T-cell (primary cell): ENCODE data around the gene MS4A4A. TPM values are rescaled to one million over a fixed set of nuclear protein-coding genes. Genes with fewer than 3 reads are reported as not detected.
A peak's percentile ranks its signal among the peaks of the same experiment; 100 is the strongest.
"Not testable (repeated sequence)": the region's sequence is repeated elsewhere in the genome, so short reads cannot be mapped to it uniquely, and the experiment has no call there.

Experiments used
- ATAC-seq, 4 experiments: fragments of 200-7000 bp in 3 of 4; fragments of 150-1000 bp in 1 of 4; cut with Tn5 transposase; replicated peaks in 1 of 4; 1 replicate in 3 of 4; 2 replicates in 1 of 4; pipeline ENCODE4 v1.10.0; 2021; ENCODE audit warnings: moderate library complexity in 3 of 4, mild to moderate bottlenecking in 2 of 4, moderate number of reproducible peaks in 1 of 4
- CTCF ChIA-PET, 2 donors: fragments of 300-600 bp; sonication (Branson Sonifier 250); formaldehyde crosslinking; loops; one replicate each; lab custom pipeline; 2022; ENCODE audit warnings: antibody characterized with exemption in 2 of 2; lab: Charles Lee
- POLR2A ChIA-PET, 2 donors: fragments of 300-600 bp; sonication (Branson Sonifier 250); formaldehyde crosslinking; loops; one replicate each; lab custom pipeline; 2022; ENCODE audit warnings: antibody characterized with exemption in 2 of 2; lab: Charles Lee
- DNase-seq, 35 experiments: peaks; one replicate each; pipeline versions ENCODE4 v3.0.0 to v3.0.0-alpha.2; 2013 to 2023
- H3K27ac ChIP-seq: one replicate; pipeline ENCODE4 v1.5.1; 2013; ENCODE audit warnings: low read length
- H3K27me3 ChIP-seq, 2 experiments: replicated peaks in 1 of 2; 1 replicate in 1 of 2; 2 replicates in 1 of 2; pipeline versions ENCODE4 v1.6.1 to v1.7.0; 2013; ENCODE audit warnings: low read length in 1 of 2, mixed read lengths in 1 of 2; ENCODE audit not compliant: control insufficient read depth in 2 of 2, insufficient read depth in 2 of 2; ENCODE audit errors: extremely low read depth in 1 of 2
- H3K36me3 ChIP-seq, 2 donors: 1 replicate in 1 of 2; 2 replicates in 1 of 2; pipeline versions ENCODE4 v1.6.1 to v1.7.0; 2013; ENCODE audit warnings: low read length in 1 of 2; ENCODE audit not compliant: control insufficient read depth in 2 of 2, insufficient read depth in 1 of 2; ENCODE audit errors: extremely low read depth in 1 of 2
- H3K4me1 ChIP-seq, 2 experiments: 1 replicate in 1 of 2; 2 replicates in 1 of 2; pipeline versions ENCODE4 v1.6.1 to v1.7.0; 2013; ENCODE audit warnings: low read length in 2 of 2, mixed read lengths in 1 of 2; ENCODE audit not compliant: insufficient read depth in 2 of 2, control insufficient read depth in 1 of 2; ENCODE audit errors: extremely low read depth in 1 of 2
- H3K4me3 ChIP-seq, 2 donors: 1 replicate in 1 of 2; 2 replicates in 1 of 2; pipeline versions ENCODE4 v1.5.1 to v1.7.0; 2013; ENCODE audit warnings: mild to moderate bottlenecking in 2 of 2, low read length in 1 of 2, moderate library complexity in 1 of 2; ENCODE audit not compliant: control insufficient read depth in 1 of 2; ENCODE audit errors: extremely low read depth in 1 of 2
- H3K9me3 ChIP-seq: 2 replicates; pipeline ENCODE4 v1.7.0; 2013
- H3K27ac Mint-ChIP-seq, 2 donors: one replicate each; pipeline ENCODE4 v1.8.0; 2020 to 2021; ENCODE audit warnings: mild to moderate bottlenecking in 2 of 2, mixed read lengths in 2 of 2
- H3K27me3 Mint-ChIP-seq, 2 donors: one replicate each; pipeline ENCODE4 v1.8.0; 2021 to 2022; ENCODE audit warnings: mixed read lengths in 2 of 2
- H3K36me3 Mint-ChIP-seq: one replicate; pipeline ENCODE4 v1.8.0; 2021; ENCODE audit warnings: mixed read lengths
- H3K4me1 Mint-ChIP-seq, 3 donors: one replicate each; pipeline ENCODE4 v1.8.0; 2020 to 2022; ENCODE audit warnings: mixed read lengths in 3 of 3, mild to moderate bottlenecking in 1 of 3
- H3K4me3 Mint-ChIP-seq, 3 donors: one replicate each; pipeline ENCODE4 v1.8.0; 2020 to 2022; ENCODE audit warnings: mild to moderate bottlenecking in 3 of 3, mixed read lengths in 3 of 3, moderate library complexity in 3 of 3
- H3K9me3 Mint-ChIP-seq, 3 donors: one replicate each; pipeline ENCODE4 v1.8.0; 2020 to 2022; ENCODE audit warnings: mixed read lengths in 3 of 3
- WGBS: methylation state at CpG from one replicate; pipeline ENCODE4 v1.1.5; 2013; ENCODE audit warnings: missing lambda C conversion rate; ENCODE audit not compliant: insufficient coverage; 5-methylcytosine and 5-hydroxymethylcytosine counted together
- total RNA-seq, 35 experiments: library from RNA in 6 of 35; stranded (reverse) in 6 of 35; fragments of 120-200 nt in 1 of 35; gene quantifications; one replicate each; pipeline versions ENCODE4 v1.2.1 to v1.2.4 and lab custom pipeline; 2013 to 2026

Gene MS4A4A
- total RNA-seq, 5 donors from 2014 or later (not counting 1 experiment from before 2014, with no cell fraction given) = 0.26 TPM; not detected in 4

GRCh38 chr11:60264644-60265043 lies 15.8 kb upstream of the MS4A4A start:
- H3K36me3 ChIP-seq = no peaks in the 10 kb centered on the region
- WGBS = 100% methylated on average over 1 of the region's 5 CpGs

DNA sequence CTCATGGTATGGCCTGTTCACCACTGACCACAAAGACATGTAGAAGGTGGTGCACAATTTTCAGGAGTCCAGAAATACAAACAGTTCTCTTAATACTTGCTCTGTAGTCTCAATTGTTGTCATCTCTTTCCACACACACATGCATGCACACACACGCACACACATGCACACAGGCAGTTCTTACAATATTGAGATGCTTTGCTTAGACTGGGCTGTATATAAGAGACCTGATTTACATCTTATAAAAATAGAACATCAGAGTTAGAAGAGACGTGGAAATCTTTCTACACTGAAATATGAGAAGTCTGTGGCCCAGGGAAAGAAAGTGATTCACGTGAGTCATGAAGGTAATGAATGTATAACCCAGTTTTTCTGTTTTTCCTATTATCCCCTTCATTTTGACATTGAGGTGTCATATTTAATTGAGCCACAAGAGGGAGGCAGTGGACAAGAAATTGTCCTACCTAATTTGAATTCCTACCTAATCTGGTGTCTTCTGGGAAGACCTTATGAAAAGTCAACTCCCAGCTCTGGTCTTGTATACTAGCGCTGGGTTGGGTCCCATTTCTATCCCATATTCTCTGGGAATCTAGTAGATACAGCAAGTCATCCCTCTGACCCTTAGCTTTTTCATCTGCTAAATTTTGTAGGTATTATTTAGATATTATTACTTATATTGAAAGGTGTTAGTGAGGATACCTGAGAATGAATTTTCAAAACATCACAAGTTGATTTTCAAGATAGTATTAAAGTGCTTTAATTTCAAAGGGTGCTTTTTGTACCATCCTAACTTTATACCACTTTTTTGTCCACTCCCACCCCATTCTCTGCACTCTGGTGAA lies 14.9 kb upstream of the MS4A4A start:
- Histone ChIP-seq H3K9me3 (no peaks in the 10 kb centered on the region), H3K4me1 (no peaks in the 10 kb centered on the region), H3K36me3 (no peaks in the 10 kb centered on the region), H3K27ac (no peak overlapping the region), H3K4me3 (no peak overlapping the region), H3K27me3 (no peaks in the 10 kb centered on the region)
- no CpG with 5 or more reads among the region's 4 CpGs for WGBS
- Mint-ChIP-seq H3K36me3 (no peaks in the 10 kb centered on the region), H3K9me3 (peaks cover 0 to 11% (median 0%) of the 10 kb centered on the region in 3 donors), H3K4me3 (no peak overlapping the region), H3K27ac (no peak overlapping the region), H3K4me1 (no peaks in the 10 kb centered on the region), H3K27me3 (peaks cover 0 to 16% of the 10 kb centered on the region in 2 donors)
- POLR2A ChIA-PET = no interaction called here
- CTCF ChIA-PET = interaction anchor here in 1 of 2 donors (1.4 kb wide), 1 partner anchor 14 kb away, joined by 3 read pairs; no protein-coding TSS in a partner anchor
- DNase-seq (peak in 2 of 35 experiments; percentile 2 to 38), ATAC-seq (no peak)

More at GRCh38 chr11:60264644-60265043, 15.8 kb upstream of the MS4A4A start:
- no peaks in the 10 kb centered on the region for H3K4me1 ChIP-seq
- H3K27ac ChIP-seq = no peak overlapping the region
- DNase-seq = no peak
- ChIA-PET POLR2A (no interaction called here), CTCF (interaction anchor here (0.8 to 1.4 kb wide), 2 partner anchors 13 to 14 kb away, joined by 3 read pairs; no protein-coding TSS in a partner anchor)
- H3K4me3 ChIP-seq = no peak overlapping the region
- no peak for ATAC-seq
- no peaks in the 10 kb centered on the region for H3K9me3 ChIP-seq
- H3K27me3 ChIP-seq = no peaks in the 10 kb centered on the region
- H3K4me1 Mint-ChIP-seq = no peaks in the 10 kb centered on the region
- no peaks in the 10 kb centered on the region for H3K36me3 Mint-ChIP-seq
- H3K27me3 Mint-ChIP-seq = peaks cover 0 to 16% of the 10 kb centered on the region in 2 donors
- H3K4me3 Mint-ChIP-seq = no peak overlapping the region
- no peak overlapping the region for H3K27ac Mint-ChIP-seq
- peaks cover 0 to 11% (median 0%) of the 10 kb centered on the region in 3 donors for H3K9me3 Mint-ChIP-seq

DNA sequence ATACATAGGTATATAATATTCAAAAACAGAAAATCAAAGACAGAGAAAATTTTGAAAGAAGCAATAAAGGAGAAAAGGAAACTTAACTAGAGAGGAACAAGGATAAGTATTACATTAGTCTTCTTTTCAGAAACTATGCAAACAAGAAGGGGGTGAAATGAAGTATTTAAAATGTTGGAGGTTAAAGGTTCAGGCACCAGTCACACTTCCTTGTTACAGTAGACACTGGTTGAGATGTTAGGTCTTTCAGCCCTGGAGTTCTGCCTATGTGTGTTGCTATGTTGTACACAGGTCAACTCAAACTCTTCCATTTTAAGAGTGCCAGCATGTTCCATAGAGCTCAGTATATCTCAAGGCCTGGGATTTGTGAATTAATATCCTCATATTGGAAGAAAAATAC lies 6.0 kb upstream of the MS4A4A start:
- no peak for ATAC-seq
- H3K27ac ChIP-seq = no peak overlapping the region
- Mint-ChIP-seq H3K9me3 (peaks cover 0 to 7% (median 4%) of the 10 kb centered on the region in 3 donors), H3K4me3 (no peak overlapping the region), H3K4me1 (no peaks in the 10 kb centered on the region), H3K27ac (no peak overlapping the region), H3K36me3 (no peaks in the 10 kb centered on the region), H3K27me3 (peaks cover 22 to 35% of the 10 kb centered on the region in 2 donors)
- H3K36me3 ChIP-seq = no peaks in the 10 kb centered on the region
- H3K4me1 ChIP-seq = no peaks in the 10 kb centered on the region
- ChIA-PET CTCF (no interaction called here), POLR2A (no interaction called here)
- H3K4me3 ChIP-seq = no peak overlapping the region
- H3K27me3 ChIP-seq = no peaks in the 10 kb centered on the region
- no peak for DNase-seq
- H3K9me3 ChIP-seq = no peaks in the 10 kb centered on the region

- no peak overlapping the region for H3K27ac Mint-ChIP-seq
- Histone ChIP-seq H3K36me3 (no peaks in the 10 kb centered on the region), H3K4me3 (no peak overlapping the region), H3K4me1 (no peaks in the 10 kb centered on the region), H3K27ac (no peak overlapping the region), H3K27me3 (peaks cover 0 to 3% of the 10 kb centered on the region in 2 experiments), H3K9me3 (no peaks in the 10 kb centered on the region)
- H3K27me3 Mint-ChIP-seq = peaks cover 8 to 16% of the 10 kb centered on the region in 2 donors
- 86% methylated on average over 1 of the region's 2 CpGs for WGBS
- H3K4me1 Mint-ChIP-seq = peaks cover 0 to 2% (median 0%) of the 10 kb centered on the region in 3 donors
- ATAC-seq = no peak
- POLR2A ChIA-PET = no interaction called here
- CTCF ChIA-PET = no interaction called here
- no peak overlapping the region for H3K4me3 Mint-ChIP-seq
- H3K9me3 Mint-ChIP-seq = no peaks in the 10 kb centered on the region
- DNase-seq = no peak
- H3K36me3 Mint-ChIP-seq = no peaks in the 10 kb centered on the region
Observed at GRCh38 chr11:60281485-60281884, 1.0 kb downstream of the MS4A4A start.

GRCh38 chr11:60282286-60282685 lies 1.8 kb downstream of the MS4A4A start:
- no peaks in the 10 kb centered on the region for H3K36me3 ChIP-seq
- Mint-ChIP-seq H3K27me3 (peaks cover 10 to 16% of the 10 kb centered on the region in 2 donors), H3K4me1 (peaks cover 0 to 2% (median 0%) of the 10 kb centered on the region in 3 donors), H3K9me3 (no peaks in the 10 kb centered on the region), H3K4me3 (no peak overlapping the region), H3K36me3 (no peaks in the 10 kb centered on the region), H3K27ac (no peak overlapping the region)
- ChIA-PET CTCF (no interaction called here), POLR2A (no interaction called here)
- DNase-seq (no peak), ATAC-seq (no peak)
- no peaks in the 10 kb centered on the region for H3K4me1 ChIP-seq
- no peaks in the 10 kb centered on the region for H3K9me3 ChIP-seq
- no peak overlapping the region for H3K4me3 ChIP-seq
- WGBS = 100% methylated on average over 1 of the region's 2 CpGs
- H3K27me3 ChIP-seq = peaks cover 0 to 3% of the 10 kb centered on the region in 2 experiments
- H3K27ac ChIP-seq = no peak overlapping the region

DNA sequence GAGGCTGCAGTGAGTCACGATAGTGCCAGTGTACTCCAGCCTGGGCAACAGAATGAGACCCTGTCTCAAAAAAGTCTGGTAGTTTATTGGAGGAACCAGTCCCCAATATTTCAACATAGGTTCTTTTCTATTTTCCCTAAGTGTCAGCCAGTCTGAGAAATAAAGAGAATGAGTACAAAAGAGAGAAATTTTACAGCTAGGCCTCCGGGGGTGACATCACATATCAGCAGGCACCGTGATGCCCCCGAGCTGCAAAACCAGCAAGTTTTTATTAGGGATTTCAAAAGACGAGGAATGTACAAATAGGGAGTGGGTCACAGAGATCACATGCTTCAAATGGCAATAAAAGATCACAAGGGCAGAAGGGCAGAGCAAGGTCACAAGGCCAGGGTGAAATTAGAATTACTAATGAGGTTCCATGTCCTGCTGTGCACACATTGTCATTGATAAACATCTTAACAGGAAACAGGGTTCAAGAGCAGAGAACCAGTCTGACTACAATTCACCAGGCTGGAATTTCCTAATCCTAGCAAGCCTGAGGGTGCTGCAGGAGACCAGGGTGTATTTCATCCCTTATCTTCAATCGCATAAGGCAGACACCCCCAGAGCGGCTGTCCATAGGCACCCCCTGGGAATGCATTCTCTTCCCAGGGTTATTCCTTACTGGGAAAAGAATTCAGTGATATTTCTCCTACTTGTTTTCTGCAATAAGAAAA lies 5.1 kb downstream of the MS4A4A start:
- peaks cover 7 to 12% of the 10 kb centered on the region in 2 donors for H3K27me3 Mint-ChIP-seq
- DNase-seq, H3K9me3 ChIP-seq, H3K4me1 ChIP-seq, H3K4me3 ChIP-seq, H3K27ac ChIP-seq, H3K4me3 Mint-ChIP-seq, H3K27ac Mint-ChIP-seq, H3K4me1 Mint-ChIP-seq, H3K36me3 ChIP-seq, H3K36me3 Mint-ChIP-seq, ATAC-seq, POLR2A ChIA-PET, CTCF ChIA-PET, H3K9me3 Mint-ChIP-seq: not testable (repeated sequence)
- H3K27me3 ChIP-seq = peaks cover 0 to 13% of the 10 kb centered on the region in 2 experiments
- WGBS = 90% methylated on average over 4 of the region's 7 CpGs
